AG20443 (cell line): ENCODE data around the gene AMOTL1.
"Not testable (repeated sequence)": the region's sequence is repeated elsewhere in the genome, so short reads cannot be mapped to it uniquely, and the experiment has no call there.

Experiments
- DNase-seq: peaks from one replicate; pipeline ENCODE4 v3.0.0; 2012; ENCODE audit warnings: low spot score, mixed read lengths

Gene AMOTL1

DNA sequence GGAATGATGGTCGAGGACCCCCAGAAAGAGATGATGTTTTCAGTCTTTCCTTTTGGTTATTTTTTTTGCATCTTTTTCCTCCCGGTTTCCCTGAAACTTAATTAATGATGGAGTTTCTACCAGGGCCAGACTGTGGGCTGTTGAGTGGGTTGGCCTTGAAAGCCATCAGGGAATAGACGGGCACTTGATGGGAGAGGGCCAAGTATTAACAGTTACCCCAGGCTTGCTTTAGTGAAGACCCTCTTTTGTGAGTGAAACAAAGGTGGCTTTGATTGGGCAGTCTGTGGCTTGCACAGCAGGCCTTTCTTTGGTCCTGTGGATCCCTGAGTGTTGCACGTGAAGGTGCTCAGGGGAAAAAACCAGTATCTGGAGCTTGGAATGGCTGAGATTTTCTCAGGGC, 56.9 kb downstream of the AMOTL1 start:
- no peak for DNase-seq

DNA sequence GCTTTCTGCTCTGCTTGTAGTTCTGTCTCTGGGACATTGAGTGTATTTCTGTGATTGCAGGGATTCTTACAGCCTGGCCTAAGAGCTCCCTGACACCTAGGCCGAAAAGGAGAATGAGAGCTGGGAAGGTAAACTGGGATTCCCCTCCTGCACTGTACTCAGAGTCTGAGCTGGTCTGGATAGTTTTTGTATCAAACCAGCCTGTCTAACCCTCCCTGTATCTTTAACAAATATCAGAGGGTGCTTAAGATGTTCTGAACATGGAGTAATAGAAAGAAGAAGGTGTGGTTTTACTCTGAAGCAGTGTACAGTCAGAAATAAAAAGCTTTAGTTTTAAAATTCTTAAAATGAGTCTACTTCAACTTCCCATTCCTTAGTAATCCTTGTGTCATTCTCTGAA, 57.3 kb downstream of the AMOTL1 start:
- no peak for DNase-seq

DNA sequence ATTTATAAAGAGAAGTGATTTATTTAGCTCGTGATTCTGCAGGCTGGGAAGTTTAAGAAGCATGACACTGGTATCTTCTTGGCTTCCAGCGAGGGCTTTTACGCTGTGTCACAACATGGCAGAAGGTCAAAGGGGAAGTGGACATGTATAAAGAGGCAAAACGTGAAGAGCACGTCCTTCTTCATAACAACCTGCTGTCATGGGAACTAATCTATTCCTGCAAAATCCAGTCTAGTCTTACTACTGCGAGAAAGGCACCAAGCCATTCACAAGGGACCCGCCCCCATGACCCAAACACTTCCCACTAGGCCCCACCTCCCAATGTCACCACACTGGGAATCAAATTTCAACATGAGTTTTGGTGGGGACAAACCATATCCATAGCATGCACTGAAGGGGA, 58.3 kb downstream of the AMOTL1 start:
- DNase-seq: no peak

DNA sequence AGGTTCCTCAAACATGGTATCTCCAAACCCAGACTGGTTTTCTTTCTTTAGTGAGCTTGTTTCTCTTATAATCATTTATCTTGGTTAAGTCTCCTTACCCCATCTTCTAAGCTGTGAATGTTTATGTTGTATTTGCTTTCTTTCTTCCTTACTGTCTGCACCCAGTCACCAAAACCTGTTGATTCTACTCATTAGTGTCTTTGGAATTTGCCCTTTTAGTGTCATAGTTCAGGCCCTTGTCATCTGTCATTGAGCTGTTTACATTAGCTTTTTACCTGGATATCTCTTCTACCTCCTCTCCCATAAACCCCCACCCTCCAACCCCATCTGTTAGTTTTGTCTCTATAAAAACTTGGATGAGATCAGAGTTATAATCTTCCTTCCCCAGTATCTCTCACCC, 59.9 kb downstream of the AMOTL1 start:
- no peak for DNase-seq

DNA sequence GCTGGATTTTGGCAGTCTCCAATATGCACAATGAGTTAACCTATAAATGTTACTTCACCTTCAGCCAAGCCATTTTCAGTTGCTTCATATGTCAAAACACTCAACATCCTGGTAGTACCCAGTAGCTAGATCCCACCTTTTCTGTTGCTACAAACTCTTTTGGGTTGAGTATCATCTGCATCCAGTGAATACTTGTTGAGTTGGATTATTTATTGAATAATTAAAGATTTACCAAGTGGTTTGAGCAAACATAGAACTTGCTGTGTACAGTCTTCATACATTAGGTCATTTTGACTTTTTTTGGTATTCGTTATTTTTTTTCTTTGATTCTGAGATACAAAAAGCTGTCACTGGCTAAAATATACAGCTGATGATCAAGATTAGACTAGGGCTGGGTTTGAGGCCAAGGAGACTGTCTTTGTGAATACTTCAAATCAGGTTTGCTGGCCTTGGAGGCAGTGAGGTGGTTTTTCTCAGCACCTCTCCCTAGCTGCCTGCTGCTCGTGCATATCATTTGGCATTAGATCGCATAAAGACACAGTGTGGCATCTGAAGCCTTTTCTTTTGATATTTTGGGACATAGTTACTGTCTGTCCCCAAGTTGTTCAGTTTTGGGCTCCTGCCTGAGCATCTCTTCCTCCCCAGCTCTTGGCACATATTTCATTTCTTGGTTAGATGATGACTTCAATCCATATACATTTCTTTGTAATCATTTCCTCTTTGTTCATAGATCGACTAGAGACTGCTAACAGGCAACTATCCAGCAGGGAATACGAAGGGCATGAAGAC, 62.8 kb downstream of the AMOTL1 start:
- DNase-seq: no peak

DNA sequence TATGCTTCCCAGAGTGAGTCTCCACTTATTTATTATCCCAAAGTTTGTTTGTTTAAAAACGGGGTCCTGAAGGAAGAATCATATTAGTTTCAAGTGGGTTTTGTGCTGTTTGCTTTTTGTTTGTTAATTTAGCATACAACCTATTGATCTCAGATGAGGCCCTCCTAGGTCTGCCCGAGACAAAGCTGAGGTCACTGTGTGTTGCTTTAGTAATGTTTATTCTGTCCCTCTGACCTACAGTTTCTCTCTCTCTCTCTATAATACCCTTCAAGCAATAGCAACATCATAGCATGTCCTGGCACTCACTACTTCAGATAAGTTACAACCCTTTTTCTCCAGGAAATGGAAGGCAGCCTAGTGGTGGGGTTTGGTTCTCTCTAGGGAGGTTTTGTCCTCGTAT, 63.4 kb downstream of the AMOTL1 start:
- no peak for DNase-seq

DNA sequence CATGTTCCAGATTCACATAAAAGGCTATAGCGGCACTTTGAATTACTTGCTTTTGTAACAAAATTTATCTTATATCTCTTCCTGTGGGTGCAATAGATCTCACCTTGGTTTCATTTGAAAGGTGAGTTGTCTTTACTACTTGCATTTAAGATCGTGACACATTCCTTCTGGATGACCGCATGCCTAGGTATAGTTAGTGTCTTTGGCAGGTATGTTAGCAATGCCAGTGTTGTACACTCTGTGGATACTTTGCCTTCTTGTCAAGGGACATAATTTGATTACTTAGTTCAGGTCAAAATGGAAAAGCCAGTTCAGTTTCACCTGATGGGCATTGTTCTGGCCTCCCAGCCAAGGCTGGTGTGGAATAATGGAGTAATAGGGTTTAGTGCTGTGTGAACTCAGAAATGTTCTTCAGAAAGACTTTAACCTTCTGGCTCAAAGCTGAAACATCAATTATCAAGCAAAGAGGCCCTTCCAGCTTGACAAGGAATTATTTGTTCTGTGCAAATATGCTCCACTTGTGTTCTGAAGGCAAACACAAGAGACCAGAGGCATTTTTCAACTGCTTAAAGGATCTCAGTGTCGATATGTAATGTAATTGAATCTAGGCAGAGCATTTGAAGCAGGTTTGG, 64.6 kb downstream of the AMOTL1 start:
- DNase-seq: no peak

DNA sequence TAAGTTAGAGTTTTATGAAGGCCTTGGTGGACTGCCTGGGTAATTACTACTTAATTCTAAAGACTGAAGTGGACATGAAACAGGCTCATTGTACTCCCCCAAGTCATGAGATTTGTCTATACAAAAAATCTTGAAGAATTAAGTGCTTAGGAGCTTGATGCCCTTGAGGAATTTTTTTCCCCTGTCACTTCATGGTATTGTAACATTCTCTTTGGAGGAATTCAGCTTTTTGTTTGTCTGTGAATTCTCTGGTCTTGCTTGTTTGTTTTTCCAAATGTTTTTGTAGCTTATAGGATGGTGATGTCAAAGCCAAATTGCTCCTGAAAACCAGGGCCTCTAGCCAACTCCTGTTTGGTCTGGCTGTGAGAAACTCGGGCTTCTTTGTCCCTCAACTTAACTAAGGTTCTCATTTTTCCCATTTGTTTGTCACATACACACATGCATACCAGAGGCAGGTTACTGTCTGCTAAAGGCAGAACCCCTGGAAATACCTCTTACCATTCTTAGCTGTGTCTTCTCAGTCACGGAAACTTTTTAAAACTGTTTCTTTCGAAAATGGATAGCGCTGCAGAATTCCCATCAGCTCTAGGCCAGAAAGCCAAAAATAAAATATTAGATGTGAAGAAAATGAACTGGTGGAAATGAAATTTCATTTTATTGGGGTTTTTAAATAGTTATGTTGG, 66.9 kb downstream of the AMOTL1 start:
- DNase-seq: no peak

DNA sequence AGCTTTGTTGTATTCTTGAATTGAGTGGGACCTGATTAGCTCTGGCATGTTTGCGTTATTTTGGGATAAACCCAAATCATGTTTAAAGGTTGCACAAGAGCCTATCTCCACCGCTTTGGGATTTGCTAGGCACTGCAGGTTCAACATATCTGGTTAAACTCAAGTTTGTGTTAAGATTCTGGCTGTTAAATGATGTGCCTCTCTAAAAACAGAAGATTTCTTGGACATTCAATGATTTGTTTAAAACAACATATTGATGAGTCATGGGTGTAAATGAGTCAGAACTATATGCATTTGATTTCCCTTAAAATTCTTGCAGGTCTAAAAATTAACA, 67.4 kb downstream of the AMOTL1 start:
- DNase-seq: no peak

DNA sequence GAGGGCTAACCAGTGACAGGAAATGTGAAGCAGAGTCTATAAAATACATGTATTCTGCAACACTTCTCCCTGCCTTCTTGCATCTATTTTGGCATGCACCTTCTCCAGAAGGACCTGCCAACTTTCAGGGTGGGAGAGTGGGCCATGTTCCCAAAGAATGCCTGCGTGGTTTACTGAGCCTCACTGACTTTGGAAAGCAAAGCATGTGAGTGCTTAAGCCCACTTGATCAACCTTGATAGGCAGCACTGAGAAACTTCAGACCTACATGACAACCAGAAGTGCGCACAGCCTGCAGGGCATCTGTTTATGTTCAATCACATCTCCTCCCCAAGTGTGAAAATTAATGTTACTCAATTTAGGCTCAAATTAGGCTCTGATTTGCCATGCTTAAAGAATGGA, 69.2 kb downstream of the AMOTL1 start:
- DNase-seq: no peak

DNA sequence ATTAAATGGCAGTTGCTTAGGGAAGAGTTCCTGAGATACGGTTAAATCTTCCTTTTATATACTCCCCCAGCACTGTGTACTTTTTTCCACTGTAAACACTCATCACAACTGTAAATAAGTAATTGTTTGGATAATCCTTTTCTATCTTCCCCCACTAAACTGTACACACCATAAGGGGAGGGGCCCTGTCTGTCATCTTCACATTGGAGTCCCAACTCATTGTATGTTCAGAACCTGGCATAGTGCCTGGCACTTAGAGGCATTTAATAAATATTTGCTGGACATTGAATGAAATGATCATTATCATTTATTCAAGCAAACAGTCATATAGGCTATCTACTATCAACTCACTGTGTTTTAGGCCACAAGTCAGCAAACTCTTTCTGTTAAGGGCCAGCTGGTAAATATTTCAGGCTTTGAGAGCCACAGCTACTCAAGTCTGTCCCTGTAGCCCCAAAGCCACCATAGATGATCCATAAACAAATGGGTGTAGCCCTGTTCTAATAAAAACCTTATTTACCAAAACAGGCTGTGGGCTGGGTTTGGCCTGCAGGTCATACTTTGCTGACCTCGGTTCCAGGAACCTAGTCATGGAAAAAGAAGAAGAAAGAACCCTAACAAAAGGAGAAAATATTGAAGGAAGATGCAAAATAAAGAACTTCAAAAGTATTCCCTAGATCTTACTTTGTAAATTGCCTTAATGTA, 70.0 kb downstream of the AMOTL1 start:
- no peak for DNase-seq

DNA sequence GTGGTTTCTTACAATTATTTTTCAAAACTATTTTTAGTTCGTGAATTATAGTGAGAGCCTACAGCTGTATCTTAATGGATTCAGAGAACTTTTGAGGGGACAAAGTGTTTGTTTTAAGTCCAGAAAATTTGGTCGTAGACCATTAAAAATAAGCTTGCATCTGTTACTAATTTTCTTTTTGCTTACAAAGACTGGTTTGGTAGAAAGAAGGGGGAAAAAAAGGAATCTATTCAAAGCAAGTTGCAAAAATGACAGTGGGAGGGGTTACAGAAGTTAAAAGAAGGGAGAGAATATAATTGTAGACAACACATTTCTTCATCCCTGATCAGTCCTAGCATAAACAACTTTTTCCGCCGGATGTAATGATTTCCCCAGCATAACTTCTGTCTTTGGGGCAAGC, 72.1 kb downstream of the AMOTL1 start:
- no peak for DNase-seq

DNA sequence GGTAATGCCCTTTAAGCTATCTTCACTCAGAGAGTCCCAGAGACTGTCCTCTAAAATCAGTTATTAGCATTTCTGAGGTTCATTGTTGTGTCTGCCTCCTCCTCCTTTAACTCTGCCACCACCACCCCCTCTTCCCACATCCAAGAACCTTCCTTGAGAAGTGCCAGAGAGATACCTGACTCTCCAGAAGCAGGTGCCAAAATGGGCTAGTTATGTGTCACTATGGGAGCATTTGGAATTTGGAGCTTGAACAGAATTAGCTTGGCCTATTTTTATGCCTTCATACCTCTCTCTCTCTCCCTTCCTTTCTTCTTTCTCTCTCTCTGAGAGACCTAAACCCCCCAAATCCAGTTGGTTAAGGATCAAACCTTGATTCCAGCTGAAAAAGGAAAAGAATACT, 75.9 kb downstream of the AMOTL1 start:
- no peak for DNase-seq

DNA sequence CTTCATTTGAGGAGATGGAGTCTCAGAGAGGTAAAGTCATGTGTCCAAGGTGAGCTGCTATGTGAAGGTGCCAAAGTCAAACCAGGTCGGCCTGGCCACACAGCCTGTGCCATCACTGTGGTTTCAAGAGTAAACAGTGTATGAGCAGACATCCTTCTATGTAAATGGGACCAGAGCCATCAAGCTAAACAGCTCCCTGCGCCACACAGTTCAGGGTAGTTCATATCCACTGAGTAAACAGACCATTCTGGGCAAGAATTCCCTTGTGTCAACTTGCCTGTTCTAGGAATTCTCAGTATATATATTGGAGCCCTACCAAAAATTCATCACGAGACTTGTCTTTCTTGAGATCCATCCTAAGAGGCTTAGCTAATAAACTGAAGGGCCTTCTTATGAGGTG, 77.5 kb downstream of the AMOTL1 start:
- no peak for DNase-seq

DNA sequence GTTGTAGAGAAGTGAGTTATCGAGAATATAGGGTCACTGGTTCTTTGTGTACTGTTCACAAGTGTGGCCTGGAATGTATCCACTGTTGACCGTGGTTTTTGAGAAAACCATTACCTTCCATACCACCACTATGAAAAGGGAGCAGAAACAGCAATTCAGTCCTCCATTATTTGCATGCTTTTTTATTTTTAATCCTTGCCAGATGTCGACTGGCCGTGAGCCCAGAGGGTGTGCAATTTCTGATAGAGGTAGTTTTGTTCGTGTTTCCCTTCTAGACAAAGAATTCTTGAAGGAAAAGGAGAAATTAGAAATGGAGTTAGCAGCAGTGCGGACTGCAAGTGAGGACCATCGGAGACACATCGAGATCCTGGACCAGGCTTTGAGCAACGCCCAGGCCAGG, 81.7 kb downstream of the AMOTL1 start:
- DNase-seq: peak; percentile 53

DNA sequence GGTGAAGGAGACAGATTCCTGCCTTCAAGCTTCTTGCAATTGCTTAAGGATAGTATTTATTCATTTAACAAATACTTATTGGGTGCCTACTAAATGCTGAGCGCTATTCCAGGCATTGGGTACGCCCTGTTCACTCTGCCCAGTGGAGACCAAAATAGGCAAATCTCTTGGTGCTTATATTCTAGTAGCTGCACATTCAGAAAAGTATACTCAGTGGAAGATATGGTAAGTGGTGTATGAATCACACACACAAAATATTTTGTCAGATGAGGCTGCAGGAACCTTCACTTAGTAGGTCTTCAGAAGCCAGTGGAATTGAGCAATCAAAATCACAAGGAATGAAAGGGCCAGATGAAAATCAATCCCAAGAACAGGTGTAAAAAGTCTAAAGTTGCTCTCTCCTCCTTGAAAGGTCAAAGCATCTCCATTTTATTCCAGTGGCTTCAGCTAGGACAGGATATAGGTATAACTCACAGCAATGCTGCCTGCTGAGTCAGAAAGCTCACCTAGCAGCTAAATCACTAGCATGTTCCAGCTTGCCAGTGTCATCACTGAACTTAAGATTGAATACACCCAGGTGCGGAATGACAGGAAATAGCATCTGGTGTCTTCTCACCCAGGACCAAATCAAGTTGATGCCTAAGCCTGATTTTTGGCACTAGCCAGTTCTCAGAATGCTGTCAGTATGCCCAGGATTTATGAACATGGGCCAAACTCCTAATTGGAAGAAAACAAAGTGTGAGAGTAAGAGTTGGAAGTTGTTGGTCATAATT, 83.9 kb downstream of the AMOTL1 start:
- DNase-seq: no peak

DNA sequence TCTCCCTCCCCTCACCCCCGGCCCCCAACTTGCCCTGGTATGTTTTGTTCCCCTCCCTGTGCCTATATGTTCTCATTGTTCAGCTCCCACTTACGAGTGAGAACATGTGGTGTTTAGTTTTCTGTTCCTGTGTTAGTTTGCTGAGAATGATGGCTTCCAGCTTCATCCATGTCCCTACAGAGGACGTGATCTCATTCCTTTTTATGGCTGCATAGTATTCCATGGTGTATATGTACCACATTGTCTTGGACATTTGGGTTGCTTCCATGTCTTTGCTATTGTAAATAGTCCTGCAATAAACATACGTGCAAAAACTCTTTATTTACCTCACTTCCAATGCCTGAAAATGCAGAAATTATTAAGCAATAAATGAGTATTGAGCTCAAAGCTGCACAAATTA, 85.1 kb downstream of the AMOTL1 start:
- not testable (repeated sequence) for DNase-seq

DNA sequence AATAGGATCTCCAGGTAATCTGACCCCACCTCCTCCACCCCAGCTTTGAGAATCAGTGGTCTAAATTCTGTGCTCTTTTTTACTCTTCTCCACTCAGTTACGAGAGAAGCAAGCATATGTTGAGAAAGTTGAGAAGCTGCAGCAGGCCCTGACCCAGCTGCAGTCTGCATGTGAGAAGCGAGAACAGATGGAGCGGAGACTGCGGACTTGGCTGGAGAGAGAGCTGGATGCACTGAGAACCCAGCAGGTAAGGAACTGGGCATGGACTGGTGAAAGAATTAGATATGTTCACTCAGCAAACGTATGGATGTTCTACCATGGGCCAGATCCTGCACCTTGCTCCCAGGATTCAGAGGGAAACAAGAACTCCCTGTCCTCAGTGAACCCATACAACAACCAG, 85.7 kb downstream of the AMOTL1 start:
- DNase-seq: no peak

DNA sequence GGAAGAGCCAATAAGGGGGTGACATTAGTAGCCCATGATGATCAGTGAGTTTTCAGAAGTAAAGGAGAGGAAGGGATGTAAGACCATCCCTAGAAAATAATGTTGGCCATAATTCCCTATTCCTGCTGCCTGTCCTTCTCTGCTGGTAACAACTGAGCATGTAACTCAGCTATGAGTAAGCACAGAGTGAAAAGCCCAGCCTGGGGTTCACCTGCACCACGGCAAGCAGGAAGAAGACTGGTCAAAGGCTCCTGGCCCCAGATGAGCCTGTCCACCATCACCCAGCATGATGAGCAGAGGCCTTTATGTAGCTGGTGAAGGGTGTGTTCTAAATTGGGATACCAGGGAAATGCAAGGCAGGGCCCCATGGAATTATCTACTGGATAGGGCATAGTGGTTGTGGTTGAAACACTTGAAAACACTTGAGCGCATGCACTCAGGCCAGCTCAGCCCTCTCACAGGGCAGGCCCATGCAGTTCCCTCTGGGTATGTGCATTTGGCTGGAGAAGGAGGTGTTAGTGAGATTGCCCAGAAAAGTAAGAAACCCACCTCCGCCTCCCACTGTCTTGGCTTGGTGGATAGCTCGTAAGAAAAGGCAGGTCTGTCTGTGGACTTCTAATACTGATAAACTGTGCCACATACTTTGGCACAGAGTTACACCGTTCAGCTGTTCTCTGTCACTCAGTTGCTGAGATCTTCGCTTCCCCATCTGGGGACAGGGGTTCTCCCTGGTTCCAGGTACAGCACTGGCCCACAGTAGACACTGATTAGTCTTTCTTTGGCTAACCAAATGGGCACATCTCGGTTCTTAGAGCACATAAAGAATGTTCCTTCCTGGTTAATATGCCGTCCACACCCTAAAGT, 86.8 kb downstream of the AMOTL1 start:
- no peak for DNase-seq

DNA sequence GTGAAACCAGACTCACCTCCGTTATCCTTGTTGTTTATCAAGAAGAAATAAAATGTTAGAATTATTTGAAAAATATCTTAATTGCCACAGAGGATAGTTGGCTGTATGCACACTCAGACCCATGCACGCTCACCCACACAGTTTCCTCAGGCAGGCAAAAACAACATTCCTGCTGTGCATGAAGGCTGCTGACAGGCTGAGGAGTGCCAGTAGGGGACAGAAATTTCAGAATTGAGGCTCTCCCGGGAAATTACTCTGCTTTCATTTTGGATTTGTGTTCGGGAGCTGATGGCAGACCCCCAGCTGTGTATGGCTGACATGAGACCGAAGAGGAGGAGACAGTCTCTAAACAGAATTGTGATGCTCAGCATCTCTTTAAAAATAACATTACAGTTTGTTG, 87.5 kb downstream of the AMOTL1 start:
- peak; percentile 20 for DNase-seq

DNA sequence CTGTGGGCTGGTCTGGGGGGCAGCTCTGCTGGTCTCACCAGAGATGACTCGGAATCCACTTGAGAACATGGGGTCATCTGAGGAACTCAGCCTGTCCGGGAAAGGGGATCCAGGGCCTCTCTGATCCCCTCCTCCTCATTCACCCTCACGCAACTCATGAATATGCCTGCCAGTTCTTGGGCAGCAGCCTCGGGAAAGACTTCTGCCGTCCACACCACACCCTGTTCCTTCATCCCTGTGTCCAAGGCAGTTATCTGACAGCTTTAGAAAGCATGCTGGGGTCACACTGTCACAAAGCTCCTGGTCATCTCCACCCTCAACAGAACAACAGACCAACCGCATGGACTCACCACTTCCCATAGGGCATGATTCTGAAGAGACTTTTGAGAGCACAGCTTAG, 88.3 kb downstream of the AMOTL1 start:
- DNase-seq: no peak
